GM21529 (cell line): ENCODE measurements around the gene KDR.

Experiments used
- ATAC-seq: cut with Tn5 transposase; IDR thresholded peaks from one replicate; pipeline ENCODE4 v1.9.1; 2021; ENCODE audit not compliant: unreplicated experiment

The KDR gene

DNA sequence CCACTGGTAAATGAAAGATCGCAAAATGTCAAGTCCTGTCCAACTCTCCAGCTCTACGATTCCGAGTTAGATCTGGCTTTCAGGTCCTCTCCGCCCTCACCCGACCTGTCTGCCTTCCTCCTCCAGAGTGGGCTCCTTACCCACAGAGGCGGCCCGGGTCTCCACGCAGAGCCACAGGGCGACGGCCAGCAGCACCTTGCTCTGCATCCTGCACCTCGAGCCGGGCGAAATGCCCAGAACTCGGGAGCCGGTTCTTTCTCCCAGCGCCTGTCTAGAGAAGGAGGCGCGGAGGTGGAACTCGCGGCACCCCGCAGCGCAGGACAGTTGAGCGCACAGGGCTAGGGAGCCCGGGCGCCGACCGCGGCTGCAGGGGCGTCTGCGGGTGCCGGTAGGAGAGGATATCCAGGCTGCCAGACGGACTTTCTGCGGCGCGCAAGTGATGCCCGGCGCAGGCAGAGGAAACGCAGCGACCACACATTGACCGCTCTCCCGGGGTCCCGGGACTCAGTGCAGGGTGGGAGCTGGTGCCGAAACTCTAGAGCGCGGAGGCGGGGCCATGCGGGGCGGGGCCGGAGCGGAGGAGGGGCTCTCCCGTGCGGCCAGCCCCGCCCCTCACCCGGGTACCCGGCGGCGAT, at the start of gene KDR:
Gene KDR, minus strand, starts transcription at position 509 of the 635 bp plus-strand sequence. Its CDS starts 302 bp downstream, at position 207.
- ATAC-seq: no peak

DNA sequence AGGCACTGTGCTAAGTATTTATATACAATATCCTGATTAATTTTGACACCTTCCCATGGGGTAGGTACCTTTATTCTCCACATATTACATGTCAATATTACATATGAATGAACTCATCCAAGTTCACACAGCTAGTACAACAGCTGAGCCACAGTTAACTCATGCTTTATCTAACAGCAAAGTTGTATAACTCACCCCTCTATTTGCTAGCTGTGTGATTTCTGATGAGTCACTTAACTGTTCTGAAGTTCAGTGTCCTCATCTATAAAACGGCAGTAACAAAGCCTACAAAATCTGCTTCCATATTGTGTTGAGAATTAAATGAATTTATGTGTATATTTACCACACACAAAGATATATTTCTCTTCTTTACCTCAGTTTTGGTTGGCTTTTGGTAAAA, 48.2 kb upstream of the KDR start:
- no peak for ATAC-seq

DNA sequence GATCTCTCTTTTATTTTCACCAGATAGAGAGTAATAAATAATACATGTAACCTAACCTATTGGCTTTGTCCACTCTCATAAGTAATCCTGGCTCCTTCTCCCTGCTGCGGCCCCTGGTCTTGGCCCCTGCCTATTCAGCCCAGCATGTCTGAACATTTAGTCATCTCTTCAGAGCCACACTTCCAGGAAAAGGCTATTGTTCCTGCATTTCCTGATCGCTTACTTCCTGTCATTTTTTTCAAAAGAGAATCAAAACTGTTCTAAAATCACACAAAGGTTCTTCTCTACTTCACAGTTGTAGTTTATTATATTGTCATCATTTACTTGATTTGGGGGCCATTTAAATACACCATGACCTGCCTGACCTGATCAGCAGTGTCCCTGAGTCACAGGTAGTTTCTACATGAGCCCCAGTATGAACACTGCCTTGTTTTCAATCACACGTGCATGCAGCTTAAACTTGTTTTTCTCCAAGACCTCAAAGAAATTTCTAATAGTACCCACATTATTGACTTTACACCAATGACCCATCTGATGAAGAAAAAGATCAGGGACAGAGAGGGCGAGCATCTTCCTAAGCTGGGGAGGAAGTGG, 47.4 kb upstream of the KDR start:
- no peak for ATAC-seq

GRCh38 chr4:55170462-55170861, 45.1 kb upstream of the KDR start:
- ATAC-seq: no peak

DNA sequence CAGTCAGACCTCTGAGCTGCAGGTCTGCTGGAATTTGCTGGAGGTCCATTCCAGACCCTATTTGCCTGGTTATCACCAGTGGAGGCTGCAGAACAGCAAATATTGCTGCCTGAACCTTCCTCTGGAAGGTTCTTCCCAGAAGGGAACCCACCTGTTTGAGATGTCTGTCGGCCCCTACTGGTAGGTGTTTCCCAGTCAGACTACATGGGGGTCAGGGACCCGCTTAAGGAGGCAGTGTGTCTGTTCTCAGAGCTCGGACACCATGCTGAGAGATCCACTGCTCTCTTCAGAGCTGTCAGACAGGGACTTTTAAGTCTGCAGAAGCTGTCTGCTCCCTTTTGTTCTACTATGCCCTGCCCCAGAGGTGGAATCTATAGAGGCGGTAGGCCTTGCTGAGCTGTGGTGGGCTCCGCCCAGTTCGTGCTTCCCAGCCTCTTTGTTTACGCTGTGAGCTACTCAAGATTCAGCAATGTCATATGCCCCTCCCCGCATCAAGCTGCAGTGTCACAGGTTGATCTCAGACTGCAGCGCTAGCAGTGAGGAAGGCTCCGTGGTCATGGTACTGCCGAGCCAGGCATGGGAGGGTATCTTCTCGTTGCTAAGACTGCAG, 44.1 kb upstream of the KDR start:
- ATAC-seq: no peak

DNA sequence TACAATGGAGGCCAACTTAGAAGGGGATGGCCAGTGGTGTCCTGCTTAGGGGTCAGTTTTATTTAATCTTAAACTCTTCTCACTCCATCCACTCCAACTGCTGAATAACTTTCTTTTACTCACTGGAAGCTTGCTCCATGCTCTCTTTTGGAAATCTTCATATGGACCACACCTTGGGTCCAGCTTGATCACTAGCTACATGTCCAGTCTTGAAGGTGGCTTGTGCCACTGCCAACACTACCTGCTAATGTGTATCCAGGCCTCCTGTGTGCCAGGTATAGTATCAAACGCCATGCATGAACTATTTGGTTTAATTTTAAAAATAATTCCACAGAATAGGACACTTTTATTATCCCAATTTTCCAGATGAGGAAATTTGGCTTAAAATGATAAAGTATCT, 37.0 kb upstream of the KDR start:
- no peak for ATAC-seq

DNA sequence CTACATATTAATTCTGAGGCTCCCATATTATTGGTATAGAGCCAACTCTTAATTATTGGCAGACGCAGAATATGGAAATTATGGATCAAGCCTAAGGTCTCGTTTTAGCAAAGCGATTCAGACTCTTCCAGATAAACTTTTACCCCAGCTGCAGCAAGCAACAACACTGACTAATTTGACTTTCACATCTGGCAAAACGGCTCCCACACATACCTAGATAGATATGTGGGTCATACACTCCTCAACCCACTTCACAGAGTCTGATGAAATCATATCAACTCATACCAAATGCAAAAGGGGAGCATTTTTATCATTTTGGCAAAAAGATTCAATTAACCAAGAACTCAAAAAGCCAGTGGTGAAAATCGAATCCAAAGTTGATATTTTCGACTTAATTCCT, 36.3 kb upstream of the KDR start:
- ATAC-seq: no peak

DNA sequence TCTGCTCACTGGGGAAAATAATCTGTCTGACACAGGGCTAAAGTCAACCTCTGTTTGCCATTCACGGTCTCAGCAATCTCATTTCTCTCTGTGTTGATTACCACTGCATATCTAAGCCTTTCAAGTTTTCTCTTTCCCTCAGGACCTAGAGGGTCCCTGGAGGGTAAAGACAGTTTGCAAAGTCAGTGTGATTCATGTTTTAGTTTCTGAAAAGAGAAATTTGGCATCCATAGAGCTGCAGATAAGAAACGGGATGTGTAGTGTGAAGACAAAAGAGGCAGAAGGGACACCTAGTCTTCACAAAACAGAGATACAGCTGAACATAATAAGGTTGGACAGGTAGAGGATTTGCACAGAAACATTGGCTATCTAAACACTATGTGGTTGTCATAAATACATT, 34.5 kb upstream of the KDR start:
- no peak for ATAC-seq

- ATAC-seq: no peak
Measured at GRCh38 chr4:55158957-55159356, 33.6 kb upstream of the KDR start.

GRCh38 chr4:55157559-55158277, 32.3 kb upstream of the KDR start:
- ATAC-seq: no peak

GRCh38 chr4:55154933-55155332, 29.5 kb upstream of the KDR start:
- ATAC-seq: no peak

- no peak for ATAC-seq
Measured at GRCh38 chr4:55154290-55154880, 29.0 kb upstream of the KDR start.

- ATAC-seq: no peak
Measured at GRCh38 chr4:55143858-55144257, 18.5 kb upstream of the KDR start.

DNA sequence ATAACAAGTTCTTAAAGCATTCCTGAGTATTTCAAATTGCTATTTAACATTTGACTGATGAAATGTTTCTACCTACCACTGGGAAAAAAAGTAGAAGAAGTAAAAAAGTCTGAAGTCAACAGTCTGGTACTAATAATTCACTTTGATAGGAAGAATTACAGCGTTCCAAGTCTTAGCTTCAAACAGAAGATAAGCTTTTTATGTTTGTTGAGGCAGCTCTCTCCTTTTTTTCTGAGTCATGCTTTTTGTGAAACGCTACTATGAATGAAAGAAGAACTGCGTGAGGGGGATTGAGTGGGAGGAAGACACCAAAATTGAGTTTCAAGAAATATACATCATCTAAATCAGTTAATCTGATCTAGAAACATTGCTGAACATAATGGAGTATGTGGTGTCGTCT, 13.0 kb upstream of the KDR start:
- ATAC-seq: no peak

GRCh38 chr4:55136634-55137033, 11.2 kb upstream of the KDR start:
- ATAC-seq: no peak

- ATAC-seq: no peak
Measured at GRCh38 chr4:55133951-55134350, 8.6 kb upstream of the KDR start.

DNA sequence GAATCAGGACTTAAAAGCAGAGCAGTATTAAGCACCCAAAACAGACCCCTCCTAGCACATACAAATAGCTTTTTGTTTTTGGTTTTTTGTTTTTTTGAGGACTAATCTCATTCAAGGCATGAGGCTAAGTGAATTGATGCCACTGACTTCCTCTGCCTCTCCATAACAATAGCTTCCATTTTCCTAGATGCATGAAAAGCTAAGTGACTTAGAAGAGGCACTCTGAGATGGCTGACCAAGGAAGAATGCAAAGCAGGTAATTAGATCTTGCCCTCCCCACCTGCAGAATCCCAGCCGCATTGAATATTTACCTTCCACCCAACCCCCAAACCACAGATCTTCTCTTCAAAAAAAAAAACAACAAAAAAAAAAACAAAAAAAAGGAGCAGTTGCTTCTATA, 7.4 kb upstream of the KDR start:
- no peak for ATAC-seq

GRCh38 chr4:55127521-55127920, 2.1 kb upstream of the KDR start:
- no peak for ATAC-seq

GRCh38 chr4:55127053-55127452, 1.7 kb upstream of the KDR start:
- ATAC-seq: no peak

DNA sequence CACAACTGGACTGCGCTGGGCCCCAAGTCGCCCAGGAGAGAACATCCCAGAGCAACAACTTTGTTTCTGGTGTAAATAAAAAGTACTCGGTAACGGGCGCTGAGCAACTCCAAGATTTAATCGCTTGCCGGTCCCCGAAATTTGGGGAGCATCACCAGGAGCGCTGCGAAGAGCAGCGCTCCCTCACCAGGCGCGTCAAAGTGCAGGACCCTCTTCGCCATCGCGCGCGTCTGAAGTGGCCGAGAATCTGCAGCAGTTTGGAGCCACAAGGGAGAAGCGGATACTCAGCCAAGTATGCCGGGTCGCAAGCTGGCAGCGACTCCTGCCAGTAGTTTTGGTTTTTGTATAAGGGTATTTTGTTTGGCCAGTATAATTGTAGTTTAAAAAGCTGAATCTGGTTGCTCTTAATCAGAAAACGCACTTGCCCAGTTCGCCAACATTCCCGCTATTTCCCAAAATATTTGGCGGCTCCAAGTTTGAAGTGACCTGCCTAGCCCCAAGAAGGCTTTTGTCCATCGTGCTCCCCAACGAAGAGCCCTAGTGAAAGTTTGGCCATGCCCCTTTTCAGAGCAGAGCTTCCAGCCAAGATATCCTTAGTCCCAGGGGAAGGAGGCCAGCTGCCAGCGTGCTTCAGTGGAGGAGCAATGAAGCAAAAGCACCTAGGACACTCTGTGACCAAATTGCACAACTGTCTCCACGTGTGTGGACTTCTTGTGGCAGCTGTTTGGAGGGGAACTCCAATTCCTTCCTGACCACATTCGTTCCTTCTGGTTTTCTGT, 557 bp upstream of the KDR start:
- ATAC-seq: no peak
